Measurements from ENCODE around the gene NRM.

- TF ChIP-seq, protein P1, sequence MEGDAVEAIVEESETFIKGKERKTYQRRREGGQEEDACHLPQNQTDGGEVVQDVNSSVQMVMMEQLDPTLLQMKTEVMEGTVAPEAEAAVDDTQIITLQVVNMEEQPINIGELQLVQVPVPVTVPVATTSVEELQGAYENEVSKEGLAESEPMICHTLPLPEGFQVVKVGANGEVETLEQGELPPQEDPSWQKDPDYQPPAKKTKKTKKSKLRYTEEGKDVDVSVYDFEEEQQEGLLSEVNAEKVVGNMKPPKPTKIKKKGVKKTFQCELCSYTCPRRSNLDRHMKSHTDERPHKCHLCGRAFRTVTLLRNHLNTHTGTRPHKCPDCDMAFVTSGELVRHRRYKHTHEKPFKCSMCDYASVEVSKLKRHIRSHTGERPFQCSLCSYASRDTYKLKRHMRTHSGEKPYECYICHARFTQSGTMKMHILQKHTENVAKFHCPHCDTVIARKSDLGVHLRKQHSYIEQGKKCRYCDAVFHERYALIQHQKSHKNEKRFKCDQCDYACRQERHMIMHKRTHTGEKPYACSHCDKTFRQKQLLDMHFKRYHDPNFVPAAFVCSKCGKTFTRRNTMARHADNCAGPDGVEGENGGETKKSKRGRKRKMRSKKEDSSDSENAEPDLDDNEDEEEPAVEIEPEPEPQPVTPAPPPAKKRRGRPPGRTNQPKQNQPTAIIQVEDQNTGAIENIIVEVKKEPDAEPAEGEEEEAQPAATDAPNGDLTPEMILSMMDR (IDR thresholded peaks at IDR 0.05; ENCODE audit: poor library complexity): no peak
- TF ChIP-seq EZH2phosphoT487 (IDR thresholded peaks at IDR 0.05; ENCODE audit: low read depth, severe bottlenecking, unreplicated experiment): no peak
These were observed 33.3 kb downstream of the NRM start for GRCh38 chr6:30657454-30657853.

Data from hepatocyte (in vitro differentiated cells).